ENCODE results near the gene ZNF841. TPM values are rescaled to one million over a fixed set of nuclear protein-coding genes. Genes with fewer than 3 reads are reported as not detected.

ZNF841 gene
- total and polyA plus RNA-seq, 2 of the 13 experiments (the other 11 are each of a cell fraction or from before 2014, with no cell fraction given) = 6.2 to 14.2 TPM

DNA sequence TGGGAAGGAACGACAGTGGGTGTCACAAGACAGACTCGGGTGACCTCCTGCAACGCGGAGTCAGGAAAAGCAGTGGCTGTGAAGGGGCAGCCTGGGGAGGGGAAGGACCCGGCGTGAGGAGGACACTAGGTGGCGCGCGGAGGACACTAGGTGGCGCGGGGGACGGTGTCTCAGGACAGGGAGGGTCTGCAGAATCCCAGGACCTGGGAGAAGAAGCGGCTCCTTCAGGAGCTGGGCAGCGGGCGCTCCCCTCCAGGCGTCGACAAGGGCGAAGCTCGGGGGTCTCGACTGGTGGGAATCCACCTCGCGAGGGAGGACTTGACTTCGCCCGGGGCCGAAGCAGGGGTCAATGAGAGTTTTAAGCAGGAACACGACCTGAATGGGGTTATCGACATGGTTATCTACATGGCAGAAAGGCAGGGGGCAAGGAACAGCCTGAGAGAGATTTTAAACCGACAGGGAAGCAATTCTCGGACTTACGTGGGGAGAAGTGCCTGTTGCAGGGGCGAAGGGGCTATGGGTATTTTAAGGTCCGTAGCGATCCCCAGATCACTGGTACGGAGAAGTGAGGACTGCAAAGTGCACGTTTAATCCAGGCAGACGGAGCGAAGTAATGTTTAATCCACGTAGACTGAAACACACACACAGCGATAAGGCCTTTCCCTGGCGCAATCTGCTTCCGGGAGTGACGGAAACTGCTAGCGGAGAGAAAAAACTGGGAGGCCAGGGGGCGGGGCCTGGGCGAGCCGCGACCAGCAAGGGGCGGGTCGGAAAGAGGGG lies 43.9 kb upstream of the ZNF841 start, which contains the start of gene ZNF616 (continued):
- TF ChIP-seq, protein P1, sequence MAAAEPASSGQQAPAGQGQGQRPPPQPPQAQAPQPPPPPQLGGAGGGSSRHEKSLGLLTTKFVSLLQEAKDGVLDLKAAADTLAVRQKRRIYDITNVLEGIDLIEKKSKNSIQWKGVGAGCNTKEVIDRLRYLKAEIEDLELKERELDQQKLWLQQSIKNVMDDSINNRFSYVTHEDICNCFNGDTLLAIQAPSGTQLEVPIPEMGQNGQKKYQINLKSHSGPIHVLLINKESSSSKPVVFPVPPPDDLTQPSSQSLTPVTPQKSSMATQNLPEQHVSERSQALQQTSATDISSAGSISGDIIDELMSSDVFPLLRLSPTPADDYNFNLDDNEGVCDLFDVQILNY (CRISPR knock-in tag; conservative IDR thresholded peaks at IDR 0.05) = no peak
- TF ChIP-seq, protein P2, sequence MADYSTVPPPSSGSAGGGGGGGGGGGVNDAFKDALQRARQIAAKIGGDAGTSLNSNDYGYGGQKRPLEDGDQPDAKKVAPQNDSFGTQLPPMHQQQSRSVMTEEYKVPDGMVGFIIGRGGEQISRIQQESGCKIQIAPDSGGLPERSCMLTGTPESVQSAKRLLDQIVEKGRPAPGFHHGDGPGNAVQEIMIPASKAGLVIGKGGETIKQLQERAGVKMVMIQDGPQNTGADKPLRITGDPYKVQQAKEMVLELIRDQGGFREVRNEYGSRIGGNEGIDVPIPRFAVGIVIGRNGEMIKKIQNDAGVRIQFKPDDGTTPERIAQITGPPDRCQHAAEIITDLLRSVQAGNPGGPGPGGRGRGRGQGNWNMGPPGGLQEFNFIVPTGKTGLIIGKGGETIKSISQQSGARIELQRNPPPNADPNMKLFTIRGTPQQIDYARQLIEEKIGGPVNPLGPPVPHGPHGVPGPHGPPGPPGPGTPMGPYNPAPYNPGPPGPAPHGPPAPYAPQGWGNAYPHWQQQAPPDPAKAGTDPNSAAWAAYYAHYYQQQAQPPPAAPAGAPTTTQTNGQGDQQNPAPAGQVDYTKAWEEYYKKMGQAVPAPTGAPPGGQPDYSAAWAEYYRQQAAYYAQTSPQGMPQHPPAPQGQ (CRISPR knock-in tag; IDR thresholded peaks at IDR 0.05; ENCODE audit: borderline replicate concordance) = no peak
- TF ChIP-seq, protein P3, sequence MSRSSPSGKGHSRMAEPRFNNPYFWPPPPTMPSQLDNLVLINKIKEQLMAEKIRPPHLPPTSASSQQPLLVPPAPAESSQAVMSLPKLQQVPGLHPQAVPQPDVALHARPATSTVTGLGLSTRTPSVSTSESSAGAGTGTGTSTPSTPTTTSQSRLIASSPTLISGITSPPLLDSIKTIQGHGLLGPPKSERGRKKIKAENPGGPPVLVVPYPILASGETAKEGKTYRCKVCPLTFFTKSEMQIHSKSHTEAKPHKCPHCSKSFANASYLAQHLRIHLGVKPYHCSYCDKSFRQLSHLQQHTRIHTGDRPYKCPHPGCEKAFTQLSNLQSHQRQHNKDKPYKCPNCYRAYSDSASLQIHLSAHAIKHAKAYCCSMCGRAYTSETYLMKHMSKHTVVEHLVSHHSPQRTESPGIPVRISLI (CRISPR knock-in tag; IDR thresholded peaks at IDR 0.05; ENCODE audit: borderline replicate concordance) = peak; percentile 84
- TF ChIP-seq ZNF138 (CRISPR knock-in tag; IDR thresholded peaks at IDR 0.05; ENCODE audit: low read depth) (no peak), ZNF136 (CRISPR knock-in tag; IDR thresholded peaks at IDR 0.05; ENCODE audit: low read depth) (no peak), TOPORS (CRISPR knock-in tag; IDR thresholded peaks at IDR 0.05) (no peak), ZSCAN9 (CRISPR knock-in tag; IDR thresholded peaks at IDR 0.05; ENCODE audit: borderline replicate concordance) (0 out of 2 replicates have a peak, but pooled peaks have one; percentile 36), MAZ (IDR thresholded peaks at IDR 0.05; ENCODE audit: borderline replicate concordance, low read depth, low read length) (peak; percentile 83), MAZ (CRISPR knock-in tag; IDR thresholded peaks at IDR 0.05; ENCODE audit: low read depth) (peak; percentile 60), SNAI1 (CRISPR knock-in tag; IDR thresholded peaks at IDR 0.05; ENCODE audit: borderline replicate concordance) (no peak), POLR2AphosphoS2 (IDR thresholded peaks at IDR 0.05; ENCODE audit: low read depth, low read length) (no peak), ZNF563 (CRISPR knock-in tag; IDR thresholded peaks at IDR 0.05) (peak; percentile 48; the same call in 1 of the 2 replicates), ZNF296 (CRISPR knock-in tag; conservative IDR thresholded peaks at IDR 0.05) (no peak), ADNP (CRISPR knock-in tag; IDR thresholded peaks at IDR 0.05) (no peak), ZNF839 (CRISPR knock-in tag; IDR thresholded peaks at IDR 0.05; ENCODE audit: borderline replicate concordance) (no peak)
- TF ChIP-seq, protein P4, sequence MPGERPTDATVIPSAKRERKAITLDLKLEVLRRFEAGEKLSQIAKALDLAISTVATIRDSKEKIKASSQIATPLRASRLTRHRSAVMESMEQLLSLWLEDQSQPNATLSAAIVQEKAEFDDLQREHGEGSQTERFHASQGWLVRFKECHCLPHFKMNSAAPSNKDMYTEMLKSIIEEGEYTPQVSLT (CRISPR knock-in tag; IDR thresholded peaks at IDR 0.05; ENCODE audit: borderline replicate concordance, low read depth) = no peak
- TF ChIP-seq, protein P5, sequence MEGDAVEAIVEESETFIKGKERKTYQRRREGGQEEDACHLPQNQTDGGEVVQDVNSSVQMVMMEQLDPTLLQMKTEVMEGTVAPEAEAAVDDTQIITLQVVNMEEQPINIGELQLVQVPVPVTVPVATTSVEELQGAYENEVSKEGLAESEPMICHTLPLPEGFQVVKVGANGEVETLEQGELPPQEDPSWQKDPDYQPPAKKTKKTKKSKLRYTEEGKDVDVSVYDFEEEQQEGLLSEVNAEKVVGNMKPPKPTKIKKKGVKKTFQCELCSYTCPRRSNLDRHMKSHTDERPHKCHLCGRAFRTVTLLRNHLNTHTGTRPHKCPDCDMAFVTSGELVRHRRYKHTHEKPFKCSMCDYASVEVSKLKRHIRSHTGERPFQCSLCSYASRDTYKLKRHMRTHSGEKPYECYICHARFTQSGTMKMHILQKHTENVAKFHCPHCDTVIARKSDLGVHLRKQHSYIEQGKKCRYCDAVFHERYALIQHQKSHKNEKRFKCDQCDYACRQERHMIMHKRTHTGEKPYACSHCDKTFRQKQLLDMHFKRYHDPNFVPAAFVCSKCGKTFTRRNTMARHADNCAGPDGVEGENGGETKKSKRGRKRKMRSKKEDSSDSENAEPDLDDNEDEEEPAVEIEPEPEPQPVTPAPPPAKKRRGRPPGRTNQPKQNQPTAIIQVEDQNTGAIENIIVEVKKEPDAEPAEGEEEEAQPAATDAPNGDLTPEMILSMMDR (CRISPR knock-in tag; IDR thresholded peaks at IDR 0.05) = peak; percentile 97
- TF ChIP-seq, protein P6, sequence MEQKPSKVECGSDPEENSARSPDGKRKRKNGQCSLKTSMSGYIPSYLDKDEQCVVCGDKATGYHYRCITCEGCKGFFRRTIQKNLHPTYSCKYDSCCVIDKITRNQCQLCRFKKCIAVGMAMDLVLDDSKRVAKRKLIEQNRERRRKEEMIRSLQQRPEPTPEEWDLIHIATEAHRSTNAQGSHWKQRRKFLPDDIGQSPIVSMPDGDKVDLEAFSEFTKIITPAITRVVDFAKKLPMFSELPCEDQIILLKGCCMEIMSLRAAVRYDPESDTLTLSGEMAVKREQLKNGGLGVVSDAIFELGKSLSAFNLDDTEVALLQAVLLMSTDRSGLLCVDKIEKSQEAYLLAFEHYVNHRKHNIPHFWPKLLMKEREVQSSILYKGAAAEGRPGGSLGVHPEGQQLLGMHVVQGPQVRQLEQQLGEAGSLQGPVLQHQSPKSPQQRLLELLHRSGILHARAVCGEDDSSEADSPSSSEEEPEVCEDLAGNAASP (CRISPR knock-in tag; IDR thresholded peaks at IDR 0.05; ENCODE audit: borderline replicate concordance) = no peak

Measured in HepG2 (cell line).